Measurements from ENCODE around the gene CTDSPL.
"Not testable (repeated sequence)": the region's sequence is repeated elsewhere in the genome, so short reads cannot be mapped to it uniquely, and the experiment has no call there.

The CTDSPL gene

GRCh38 chr3:37970802-37971201 is 109.1 kb downstream of the CTDSPL start:
- Histone ChIP-seq H3K4me3 (ENCODE audit: low read depth in 1 of 2, low read length in 2 of 2) (no peak overlapping the region), H3K9me3 (ENCODE audit: insufficient read depth, low read length, severe bottlenecking) (no peaks in the 10 kb centered on the region), H3K36me3 (ENCODE audit: insufficient read depth, low read length) (peaks cover 47% of the 10 kb centered on the region), H3K4me2 (ENCODE audit: insufficient read depth, low read length) (no peak overlapping the region), H3K27me3 (ENCODE audit: insufficient read depth, low read length, poor library complexity) (no peaks in the 10 kb centered on the region), H3K9ac (ENCODE audit: low read depth, low read length) (no peak overlapping the region), H3K27ac (ENCODE audit: low read length) (no peak overlapping the region), H2AFZ (ENCODE audit: low read depth, low read length) (no peak overlapping the region), H3K4me1 (ENCODE audit: insufficient read depth, low read length) (no peaks in the 10 kb centered on the region), H3K79me2 (ENCODE audit: insufficient read depth, low read length) (no peaks in the 10 kb centered on the region), H4K20me1 (ENCODE audit: insufficient read depth, low read length) (no peaks in the 10 kb centered on the region)
- ATAC-seq (ENCODE audit: insufficient read depth, low read depth) (no peak), DNase-seq (no peak)
- TF ChIP-seq, protein P1, sequence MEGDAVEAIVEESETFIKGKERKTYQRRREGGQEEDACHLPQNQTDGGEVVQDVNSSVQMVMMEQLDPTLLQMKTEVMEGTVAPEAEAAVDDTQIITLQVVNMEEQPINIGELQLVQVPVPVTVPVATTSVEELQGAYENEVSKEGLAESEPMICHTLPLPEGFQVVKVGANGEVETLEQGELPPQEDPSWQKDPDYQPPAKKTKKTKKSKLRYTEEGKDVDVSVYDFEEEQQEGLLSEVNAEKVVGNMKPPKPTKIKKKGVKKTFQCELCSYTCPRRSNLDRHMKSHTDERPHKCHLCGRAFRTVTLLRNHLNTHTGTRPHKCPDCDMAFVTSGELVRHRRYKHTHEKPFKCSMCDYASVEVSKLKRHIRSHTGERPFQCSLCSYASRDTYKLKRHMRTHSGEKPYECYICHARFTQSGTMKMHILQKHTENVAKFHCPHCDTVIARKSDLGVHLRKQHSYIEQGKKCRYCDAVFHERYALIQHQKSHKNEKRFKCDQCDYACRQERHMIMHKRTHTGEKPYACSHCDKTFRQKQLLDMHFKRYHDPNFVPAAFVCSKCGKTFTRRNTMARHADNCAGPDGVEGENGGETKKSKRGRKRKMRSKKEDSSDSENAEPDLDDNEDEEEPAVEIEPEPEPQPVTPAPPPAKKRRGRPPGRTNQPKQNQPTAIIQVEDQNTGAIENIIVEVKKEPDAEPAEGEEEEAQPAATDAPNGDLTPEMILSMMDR (IDR thresholded peaks at IDR 0.05; ENCODE audit: borderline replicate concordance, extremely low read depth, low read length, poor library complexity, severe bottlenecking) = no peak
- no peak for TF ChIP-seq EZH2 (IDR thresholded peaks at IDR 0.05; ENCODE audit: borderline replicate concordance, low read depth, low read length, severe bottlenecking)

GRCh38 chr3:37971467-37971866 is 109.8 kb downstream of the CTDSPL start:
- Histone ChIP-seq H3K36me3 (ENCODE audit: insufficient read depth, low read length) (peaks cover 54% of the 10 kb centered on the region), H2AFZ (ENCODE audit: low read depth, low read length) (no peak overlapping the region), H3K9ac (ENCODE audit: low read depth, low read length) (no peak overlapping the region), H3K4me3 (ENCODE audit: low read depth in 1 of 2, low read length in 2 of 2) (no peak overlapping the region), H4K20me1 (ENCODE audit: insufficient read depth, low read length) (no peaks in the 10 kb centered on the region), H3K79me2 (ENCODE audit: insufficient read depth, low read length) (no peaks in the 10 kb centered on the region), H3K27ac (ENCODE audit: low read length) (no peak overlapping the region), H3K27me3 (ENCODE audit: insufficient read depth, low read length, poor library complexity) (no peaks in the 10 kb centered on the region), H3K9me3 (ENCODE audit: insufficient read depth, low read length, severe bottlenecking) (no peaks in the 10 kb centered on the region), H3K4me1 (ENCODE audit: insufficient read depth, low read length) (no peaks in the 10 kb centered on the region), H3K4me2 (ENCODE audit: insufficient read depth, low read length) (no peak overlapping the region)
- ATAC-seq (ENCODE audit: insufficient read depth, low read depth) (no peak), DNase-seq (no peak)
- TF ChIP-seq EZH2 (IDR thresholded peaks at IDR 0.05; ENCODE audit: borderline replicate concordance, low read depth, low read length, severe bottlenecking) = no peak
- TF ChIP-seq, protein P1 (IDR thresholded peaks at IDR 0.05; ENCODE audit: borderline replicate concordance, extremely low read depth, low read length, poor library complexity, severe bottlenecking) = no peak

GRCh38 chr3:37972056-37972455 is 110.4 kb downstream of the CTDSPL start:
- H3K9me3 ChIP-seq (ENCODE audit: insufficient read depth, low read length, severe bottlenecking); H3K27ac ChIP-seq (ENCODE audit: low read length); H2AFZ ChIP-seq (ENCODE audit: low read depth, low read length); H3K9ac ChIP-seq (ENCODE audit: low read depth, low read length); DNase-seq; H3K4me1 ChIP-seq (ENCODE audit: insufficient read depth, low read length); H3K4me2 ChIP-seq (ENCODE audit: insufficient read depth, low read length); H3K4me3 ChIP-seq (ENCODE audit: low read depth in 1 of 2, low read length in 2 of 2); H4K20me1 ChIP-seq (ENCODE audit: insufficient read depth, low read length); H3K27me3 ChIP-seq (ENCODE audit: insufficient read depth, low read length, poor library complexity); ATAC-seq (ENCODE audit: insufficient read depth, low read depth); H3K79me2 ChIP-seq (ENCODE audit: insufficient read depth, low read length): not testable (repeated sequence)
- peaks cover 60% of the 10 kb centered on the region for H3K36me3 ChIP-seq (ENCODE audit: insufficient read depth, low read length)

DNA sequence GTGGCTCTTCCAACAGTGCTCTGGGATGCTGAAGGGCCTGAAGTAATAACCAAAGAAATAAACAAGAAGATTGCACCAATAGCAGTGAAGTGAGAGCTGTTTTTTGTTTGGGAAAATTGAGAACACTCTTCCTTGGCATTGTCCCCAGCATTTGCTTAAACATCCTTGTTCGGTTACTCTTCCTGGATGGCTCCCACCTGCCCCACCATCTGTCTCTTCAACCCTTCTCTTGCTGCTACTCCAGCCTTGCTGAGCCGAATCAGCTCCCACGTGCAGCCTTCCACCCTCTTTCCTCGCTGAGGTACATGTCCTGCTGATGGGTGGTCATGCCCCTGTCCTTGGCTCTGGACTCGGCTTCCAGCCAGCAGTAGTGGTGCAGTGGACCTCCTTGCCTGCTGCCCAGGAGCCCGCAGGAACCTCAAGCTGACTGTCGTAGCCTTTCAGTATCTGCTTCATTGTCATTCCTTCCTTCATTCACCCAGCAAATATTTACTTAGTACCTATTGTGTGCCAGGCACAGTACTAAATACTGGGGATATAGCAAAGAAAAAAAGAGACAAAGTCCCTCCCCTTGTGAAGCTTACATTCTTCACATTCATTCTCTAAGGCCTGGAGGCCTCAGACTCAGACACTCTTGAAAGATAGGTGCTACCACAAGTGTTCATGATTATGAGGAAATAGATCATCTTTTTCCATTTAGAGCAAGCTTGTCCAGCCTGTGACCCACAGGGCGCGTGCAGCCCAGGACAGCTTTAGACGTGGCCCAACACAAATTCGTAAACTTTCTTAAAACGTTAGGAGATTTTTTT is 111.8 kb downstream of the CTDSPL start:
- no peaks in the 10 kb centered on the region for H4K20me1 ChIP-seq (ENCODE audit: insufficient read depth, low read length)
- H3K27ac ChIP-seq (ENCODE audit: low read length) = no peak overlapping the region
- H3K79me2 ChIP-seq (ENCODE audit: insufficient read depth, low read length) = no peaks in the 10 kb centered on the region
- no peak for ATAC-seq (ENCODE audit: insufficient read depth, low read depth)
- DNase-seq = no peak
- peaks cover 60% of the 10 kb centered on the region for H3K36me3 ChIP-seq (ENCODE audit: insufficient read depth, low read length)
- no peaks in the 10 kb centered on the region for H3K27me3 ChIP-seq (ENCODE audit: insufficient read depth, low read length, poor library complexity)
- no peak overlapping the region for H3K9ac ChIP-seq (ENCODE audit: low read depth, low read length)
- H3K4me1 ChIP-seq (ENCODE audit: insufficient read depth, low read length) = no peaks in the 10 kb centered on the region
- no peak overlapping the region for H2AFZ ChIP-seq (ENCODE audit: low read depth, low read length)
- TF ChIP-seq EZH2 (IDR thresholded peaks at IDR 0.05; ENCODE audit: borderline replicate concordance, low read depth, low read length, severe bottlenecking) = no peak
- TF ChIP-seq, protein P1 (IDR thresholded peaks at IDR 0.05; ENCODE audit: borderline replicate concordance, extremely low read depth, low read length, poor library complexity, severe bottlenecking) = no peak
- H3K9me3 ChIP-seq (ENCODE audit: insufficient read depth, low read length, severe bottlenecking) = no peaks in the 10 kb centered on the region
- no peak overlapping the region for H3K4me2 ChIP-seq (ENCODE audit: insufficient read depth, low read length)
- H3K4me3 ChIP-seq (ENCODE audit: low read depth in 1 of 2, low read length in 2 of 2) = no peak overlapping the region
